B cell (primary cell): Measurements from ENCODE around the gene RDH12. TPM values are rescaled to one million over a fixed set of nuclear protein-coding genes. Genes with fewer than 3 reads are reported as not detected.

Experiments
- ATAC-seq: fragments of 200-7000 bp; cut with Tn5 transposase; one replicate; pipeline ENCODE4 v1.10.0; 2021; ENCODE audit warnings: low read depth, mild to moderate bottlenecking, moderate number of reproducible peaks, moderate library complexity
- CTCF ChIA-PET: fragments of 350-600 bp; sonication (Branson Sonifier 250); formaldehyde crosslinking; loops from one replicate; lab custom pipeline; 2021; ENCODE audit warnings: antibody characterized with exemption, inconsistent platforms; lab: Charles Lee
- POLR2A ChIA-PET: fragments of 350-600 bp; sonication (Branson Sonifier 250); formaldehyde crosslinking; loops from one replicate; lab custom pipeline; 2021; ENCODE audit warnings: antibody characterized with exemption; lab: Charles Lee
- DNase-seq: peaks from one replicate; pipeline ENCODE4 v3.0.0; 2013
- H2AFZ ChIP-seq: 2 replicates; pipeline ENCODE4 v1.6.1; 2012; ENCODE audit warnings: mild to moderate bottlenecking, low read depth, low read length; ENCODE audit not compliant: insufficient read depth, poor library complexity, severe bottlenecking
- H3K27ac ChIP-seq, 2 donors: 1 replicate in 1 of 2; 2 replicates in 1 of 2; pipeline ENCODE4 v1.5.1; 2012 to 2013; ENCODE audit warnings: low read length in 2 of 2, mild to moderate bottlenecking in 2 of 2, moderate library complexity in 1 of 2
- H3K27me3 ChIP-seq, 4 experiments: fragments of 200-600 bp in 1 of 4; sonication (generic) in 1 of 4; replicated peaks in 1 of 4; 1 replicate in 2 of 4; 2 replicates in 2 of 4; pipeline versions ENCODE4 v1.6.1 to v1.7.0; 2013 to 2016; ENCODE audit warnings: low read length in 3 of 4, mild to moderate bottlenecking in 2 of 4, mixed read lengths in 1 of 4, moderate library complexity in 1 of 4; ENCODE audit not compliant: insufficient read depth in 4 of 4, control insufficient read depth in 3 of 4; ENCODE audit errors: control extremely low read depth in 1 of 4
- H3K36me3 ChIP-seq, 2 experiments: replicated peaks in 1 of 2; 1 replicate in 1 of 2; 2 replicates in 1 of 2; pipeline versions ENCODE4 v1.6.1 to v1.7.1; 2013; ENCODE audit warnings: low read length in 1 of 2; ENCODE audit not compliant: insufficient read depth in 2 of 2, control insufficient read depth in 1 of 2; ENCODE audit errors: control extremely low read depth in 1 of 2, extremely low read depth in 1 of 2
- H3K4me1 ChIP-seq, 2 donors: fragments of 200-600 bp in 1 of 2; sonication (generic) in 1 of 2; 1 replicate in 1 of 2; 2 replicates in 1 of 2; pipeline versions ENCODE4 v1.5.1 to v1.6.1; 2013 to 2017; ENCODE audit warnings: low read length in 2 of 2; ENCODE audit not compliant: control insufficient read depth in 2 of 2, insufficient read depth in 2 of 2
- H3K4me2 ChIP-seq: replicated peaks from 2 replicates; pipeline ENCODE3; 2012; ENCODE audit warnings: mild to moderate bottlenecking, low read depth, low read length; ENCODE audit not compliant: poor library complexity, severe bottlenecking
- H3K4me3 ChIP-seq, 5 experiments: fragments of 200-600 bp in 1 of 5; sonication (generic) in 1 of 5; 1 replicate in 3 of 5; 2 replicates in 2 of 5; pipeline versions ENCODE4 v1.5.1 to v1.7.0; 2011 to 2016; ENCODE audit warnings: low read length in 4 of 5, mild to moderate bottlenecking in 4 of 5, low read depth in 2 of 5, control low read depth in 1 of 5, moderate library complexity in 1 of 5; ENCODE audit not compliant: insufficient read depth in 1 of 5; ENCODE audit errors: control extremely low read depth in 1 of 5, extremely low read depth in 1 of 5
- H3K79me2 ChIP-seq: fragments of 200-600 bp; sonication (generic); one replicate; pipeline ENCODE4 v1.6.0; 2016; ENCODE audit warnings: low read length; ENCODE audit not compliant: control insufficient read depth, insufficient read depth
- H3K9ac ChIP-seq: fragments of 200-600 bp; sonication (generic); 2 replicates; pipeline ENCODE4 v1.6.1; 2017; ENCODE audit warnings: mild to moderate bottlenecking, low read length, moderate library complexity
- H3K9me3 ChIP-seq, 3 donors: one replicate each; pipeline versions ENCODE4 v1.6.1 to v1.7.1; 2013; ENCODE audit warnings: low read length in 2 of 3; ENCODE audit not compliant: control insufficient read depth in 2 of 3, insufficient read depth in 1 of 3; ENCODE audit errors: control extremely low read depth in 1 of 3
- H4K20me1 ChIP-seq: 2 replicates; pipeline ENCODE4 v1.6.0; 2012; ENCODE audit warnings: mild to moderate bottlenecking, low read length; ENCODE audit not compliant: insufficient read depth, control insufficient read depth, poor library complexity, severe bottlenecking
- H3K27ac Mint-ChIP-seq: one replicate; pipeline ENCODE4 v1.8.0; 2021; ENCODE audit warnings: mixed read lengths
- H3K27me3 Mint-ChIP-seq: one replicate; pipeline ENCODE4 v1.8.0; 2021; ENCODE audit warnings: mixed read lengths
- H3K4me1 Mint-ChIP-seq: one replicate; pipeline ENCODE4 v1.8.0; 2021; ENCODE audit warnings: mixed read lengths
- H3K4me3 Mint-ChIP-seq: one replicate; pipeline ENCODE4 v1.8.0; 2021; ENCODE audit warnings: mixed read lengths
- H3K9me3 Mint-ChIP-seq: one replicate; pipeline ENCODE4 v1.8.0; 2022; ENCODE audit warnings: mixed read lengths; ENCODE audit not compliant: insufficient read depth
- CTCF ChIP-seq: fragments of 200-600 bp; IDR thresholded peaks from one replicate; pipeline ENCODE4 v1.8.0; 2022; ENCODE audit warnings: antibody characterized with exemption, mild to moderate bottlenecking
- EZH2 ChIP-seq: IDR thresholded peaks from 2 replicates; pipeline ENCODE4 v1.6.1; 2012; ENCODE audit warnings: borderline replicate concordance, low read depth, mild to moderate bottlenecking, moderate library complexity, low read length; ENCODE audit not compliant: insufficient read depth, poor library complexity, severe bottlenecking
- WGBS: methylation state at CpG from one replicate; pipeline ENCODE4 v1.1.5; 2013; ENCODE audit warnings: missing lambda C conversion rate; ENCODE audit not compliant: insufficient coverage; 5-methylcytosine and 5-hydroxymethylcytosine counted together
- intact Hi-C: fragments of 100-400 bp; cut with micrococcal nuclease; formaldehyde crosslinking; loops from one replicate; pipeline ENCODE4 v1.10.0; 2022
- polyA plus RNA-seq: library from polyadenylated mRNA; depleted of rRNA; stranded (reverse); fragments of >200 nt; gene quantifications from 2 replicates; pipeline ENCODE4 v1.2.3, GENCODE V29; 2012
- total RNA-seq, 2 donors: library from RNA; stranded (reverse); fragments of 120-200 nt in 1 of 2; gene quantifications; 1 replicate in 1 of 2; 2 replicates in 1 of 2; pipeline versions ENCODE4 v1.2.3 to v1.2.4, GENCODE V29; 2013 to 2022

The RDH12 gene
- total and polyA plus RNA-seq, 2 donors (not counting 1 experiment from before 2014, with no cell fraction given): not detected

GRCh38 chr14:67675219-67675582 is 26.5 kb upstream of the RDH12 start:
- Histone ChIP-seq H4K20me1 (peaks cover 39% of the 10 kb centered on the region), H3K4me3 (peak overlapping the region in 4 of 5 experiments; percentile 71 to 97 (median 88)), H3K4me2 (peak overlapping the region; percentile 95), H3K27me3 (no peaks in the 10 kb centered on the region), H3K79me2 (peaks cover 44% of the 10 kb centered on the region), H3K9ac (peak overlapping the region; percentile 96), H3K27ac (peak overlapping the region; percentile 96 to 99), H3K4me1 (peaks cover 19 to 22% of the 10 kb centered on the region in 2 donors), H3K9me3 (no peaks in the 10 kb centered on the region), H3K36me3 (peaks cover 4 to 11% of the 10 kb centered on the region in 2 experiments), H2AFZ (peak overlapping the region; percentile 97)
- H3K27me3 Mint-ChIP-seq: no peaks in the 10 kb centered on the region
- POLR2A ChIA-PET: interaction anchor here (1.6 to 2.5 kb wide), 2 partner anchors 55 to 75 kb away, joined by 7 to 11 read pairs; partner anchors contain the start of genes ARG2 and PIGH
- peak overlapping the region; percentile 86 for H3K4me3 Mint-ChIP-seq
- 49% methylated on average over 16 of the region's 16 CpGs for WGBS
- no peak for DNase-seq
- peaks cover 26% of the 10 kb centered on the region for H3K4me1 Mint-ChIP-seq
- intact Hi-C loops: loop anchor here (2.0 kb wide), 1 partner anchor 186 kb away; the partner anchor contains the start of gene TMEM229B
- TF ChIP-seq EZH2: no peak
- TF ChIP-seq CTCF: no peak
- peak overlapping the region; percentile 95 for H3K27ac Mint-ChIP-seq
- no peaks in the 10 kb centered on the region for H3K9me3 Mint-ChIP-seq
- CTCF ChIA-PET: interaction anchor here (0.8 to 3.0 kb wide), 5 partner anchors 17 to 90 kb away, joined by 3 to 15 read pairs (median 3); no protein-coding TSS in a partner anchor
- no peak for ATAC-seq

- Histone ChIP-seq H3K4me3 (no peak overlapping the region), H3K27me3 (no peaks in the 10 kb centered on the region), H3K27ac (no peak overlapping the region), H2AFZ (no peak overlapping the region), H4K20me1 (peaks cover 3% of the 10 kb centered on the region), H3K4me2 (no peak overlapping the region), H3K4me1 (peaks cover 9 to 12% of the 10 kb centered on the region in 2 donors), H3K9ac (no peak overlapping the region), H3K36me3 (peaks cover 6 to 31% of the 10 kb centered on the region in 2 experiments), H3K79me2 (peaks cover 7% of the 10 kb centered on the region), H3K9me3 (no peaks in the 10 kb centered on the region)
- no peak overlapping the region for H3K4me3 Mint-ChIP-seq
- no peaks in the 10 kb centered on the region for H3K9me3 Mint-ChIP-seq
- no peak for ATAC-seq
- peaks cover 13% of the 10 kb centered on the region for H3K4me1 Mint-ChIP-seq
- TF ChIP-seq EZH2: no peak
- no peak for TF ChIP-seq CTCF
- H3K27me3 Mint-ChIP-seq: no peaks in the 10 kb centered on the region
- ChIA-PET POLR2A (no interaction called here), CTCF (interaction anchor here (0.7 to 1.5 kb wide), 4 partner anchors 10 to 108 kb away, joined by 3 to 4 read pairs (median 3); no protein-coding TSS in a partner anchor)
- 38% methylated on average over 1 of the region's 2 CpGs for WGBS
- no peak overlapping the region for H3K27ac Mint-ChIP-seq
- no peak for DNase-seq
- intact Hi-C loops: no loop called here
These were observed 22.7 kb upstream of the RDH12 start for GRCh38 chr14:67679006-67679405.
